ENCODE results near the gene SOCS7. TPM values are rescaled to one million over a fixed set of nuclear protein-coding genes. Genes with fewer than 3 reads are reported as not detected.

Gene SOCS7
- total RNA-seq, 1 donor from 2014 or later: 19.0 TPM

GRCh38 chr17:38353086-38353604 is 1.5 kb downstream of the SOCS7 start:
- H3K4me3 ChIP-seq (ENCODE audit: low read depth, low read length): peak overlapping the region; percentile 64
- FAIRE-seq (no peak), DNase-seq (ENCODE audit: low read depth) (peak; percentile 7)
- TF ChIP-seq CTCF (IDR thresholded peaks at IDR 0.05; ENCODE audit: insufficient read depth, low read length, severe bottlenecking): no peak
- no peaks in the 10 kb centered on the region for H3K27me3 ChIP-seq (ENCODE audit: control insufficient read depth, insufficient read depth, low read length)
- no peaks in the 10 kb centered on the region for H3K36me3 ChIP-seq (ENCODE audit: control insufficient read depth, insufficient read depth, low read length)

- FAIRE-seq (no peak), DNase-seq (ENCODE audit: low read depth) (no peak)
- Histone ChIP-seq H3K27me3 (ENCODE audit: control insufficient read depth, insufficient read depth, low read length) (no peaks in the 10 kb centered on the region), H3K36me3 (ENCODE audit: control insufficient read depth, insufficient read depth, low read length) (no peaks in the 10 kb centered on the region), H3K4me3 (ENCODE audit: low read depth, low read length) (no peak overlapping the region)
- no peak for TF ChIP-seq CTCF (IDR thresholded peaks at IDR 0.05; ENCODE audit: insufficient read depth, low read length, severe bottlenecking)
Measured at GRCh38 chr17:38353668-38354067, 2.0 kb downstream of the SOCS7 start.

GRCh38 chr17:38354466-38354865 is 2.8 kb downstream of the SOCS7 start:
- TF ChIP-seq CTCF (IDR thresholded peaks at IDR 0.05; ENCODE audit: insufficient read depth, low read length, severe bottlenecking): no peak
- H3K27me3 ChIP-seq (ENCODE audit: control insufficient read depth, insufficient read depth, low read length): no peaks in the 10 kb centered on the region
- no peaks in the 10 kb centered on the region for H3K36me3 ChIP-seq (ENCODE audit: control insufficient read depth, insufficient read depth, low read length)
- DNase-seq (ENCODE audit: low read depth): no peak
- no peak for FAIRE-seq
- H3K4me3 ChIP-seq (ENCODE audit: low read depth, low read length): no peak overlapping the region

- no peak for TF ChIP-seq CTCF (IDR thresholded peaks at IDR 0.05; ENCODE audit: insufficient read depth, low read length, severe bottlenecking)
- H3K27me3 ChIP-seq (ENCODE audit: control insufficient read depth, insufficient read depth, low read length): no peaks in the 10 kb centered on the region
- no peak for FAIRE-seq
- DNase-seq (ENCODE audit: low read depth): no peak
- H3K36me3 ChIP-seq (ENCODE audit: control insufficient read depth, insufficient read depth, low read length): no peaks in the 10 kb centered on the region
- H3K4me3 ChIP-seq (ENCODE audit: low read depth, low read length): no peak overlapping the region
Measured at GRCh38 chr17:38355251-38355650, 3.6 kb downstream of the SOCS7 start.

GRCh38 chr17:38357486-38358123 is 6.0 kb downstream of the SOCS7 start:
- no peak for FAIRE-seq
- no peak for DNase-seq (ENCODE audit: low read depth)
- no peaks in the 10 kb centered on the region for H3K27me3 ChIP-seq (ENCODE audit: control insufficient read depth, insufficient read depth, low read length)
- no peak for TF ChIP-seq CTCF (IDR thresholded peaks at IDR 0.05; ENCODE audit: insufficient read depth, low read length, severe bottlenecking)
- H3K4me3 ChIP-seq (ENCODE audit: low read depth, low read length): no peak overlapping the region
- H3K36me3 ChIP-seq (ENCODE audit: control insufficient read depth, insufficient read depth, low read length): no peaks in the 10 kb centered on the region

Measured in bronchial epithelial cell (primary cell).